ENCODE data around the gene OR9G4.

Gene OR9G4

DNA sequence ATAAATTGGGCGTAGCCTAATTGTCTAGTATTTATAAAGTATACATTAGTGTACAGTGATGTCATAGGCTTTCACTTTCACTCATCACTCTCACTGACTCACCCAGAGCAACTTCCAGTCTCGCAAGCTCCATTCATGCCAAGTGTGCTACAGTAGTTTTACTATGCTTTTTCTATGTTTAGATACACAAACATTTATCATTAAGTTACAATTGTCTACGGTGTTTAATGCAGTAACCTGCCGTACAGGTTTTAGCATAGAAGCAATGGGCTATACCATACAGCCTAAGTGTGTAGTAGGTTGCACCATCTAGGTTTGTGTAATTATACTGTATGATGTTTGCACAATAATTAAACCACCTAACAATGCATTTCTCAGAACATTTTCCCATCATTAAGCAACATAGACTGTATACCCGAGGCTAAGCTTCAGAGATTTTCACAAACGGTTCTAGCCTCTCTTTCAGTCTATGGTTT is 32.1 kb downstream of the OR9G4 start:
- Histone ChIP-seq H3K27me3 (ENCODE audit: control insufficient read depth, low read length) (no peaks in the 10 kb centered on the region), H3F3A (ENCODE audit: control insufficient read depth, insufficient read depth) (no peaks in the 10 kb centered on the region), H4K20me1 (ENCODE audit: control insufficient read depth, insufficient read depth, low read depth, low read length) (no peaks in the 10 kb centered on the region), H3K9me2 (replicated peaks; ENCODE audit: control insufficient read depth, low read length) (no peaks in the 10 kb centered on the region), H3K9me3 (ENCODE audit: control insufficient read depth, insufficient read depth, low read length) (no peaks in the 10 kb centered on the region), H3K79me2 (ENCODE audit: control insufficient read depth, low read length) (no peaks in the 10 kb centered on the region), H3K36me3 (ENCODE audit: control insufficient read depth, low read length) (no peaks in the 10 kb centered on the region), H3K27ac (ENCODE audit: low read depth, low read length) (no peak overlapping the region), H3K4me3 (ENCODE audit: low read length) (no peak overlapping the region), H3K4me2 (ENCODE audit: low read length) (no peak overlapping the region), H3K4me1 (ENCODE audit: control insufficient read depth, low read length) (no peaks in the 10 kb centered on the region)
- TF ChIP-seq EZH2phosphoT487 (IDR thresholded peaks at IDR 0.05; ENCODE audit: borderline replicate concordance, low read length), result no peak
- TF ChIP-seq, protein P1, sequence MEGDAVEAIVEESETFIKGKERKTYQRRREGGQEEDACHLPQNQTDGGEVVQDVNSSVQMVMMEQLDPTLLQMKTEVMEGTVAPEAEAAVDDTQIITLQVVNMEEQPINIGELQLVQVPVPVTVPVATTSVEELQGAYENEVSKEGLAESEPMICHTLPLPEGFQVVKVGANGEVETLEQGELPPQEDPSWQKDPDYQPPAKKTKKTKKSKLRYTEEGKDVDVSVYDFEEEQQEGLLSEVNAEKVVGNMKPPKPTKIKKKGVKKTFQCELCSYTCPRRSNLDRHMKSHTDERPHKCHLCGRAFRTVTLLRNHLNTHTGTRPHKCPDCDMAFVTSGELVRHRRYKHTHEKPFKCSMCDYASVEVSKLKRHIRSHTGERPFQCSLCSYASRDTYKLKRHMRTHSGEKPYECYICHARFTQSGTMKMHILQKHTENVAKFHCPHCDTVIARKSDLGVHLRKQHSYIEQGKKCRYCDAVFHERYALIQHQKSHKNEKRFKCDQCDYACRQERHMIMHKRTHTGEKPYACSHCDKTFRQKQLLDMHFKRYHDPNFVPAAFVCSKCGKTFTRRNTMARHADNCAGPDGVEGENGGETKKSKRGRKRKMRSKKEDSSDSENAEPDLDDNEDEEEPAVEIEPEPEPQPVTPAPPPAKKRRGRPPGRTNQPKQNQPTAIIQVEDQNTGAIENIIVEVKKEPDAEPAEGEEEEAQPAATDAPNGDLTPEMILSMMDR (IDR thresholded peaks at IDR 0.05; ENCODE audit: low read depth, low read length, poor library complexity, severe bottlenecking), result no peak

GRCh38 chr11:56714206-56714605 is 34.3 kb downstream of the OR9G4 start:
- no peak overlapping the region for H3K4me2 ChIP-seq (ENCODE audit: low read length)
- no peaks in the 10 kb centered on the region for H3K27me3 ChIP-seq (ENCODE audit: control insufficient read depth, low read length)
- TF ChIP-seq, protein P1 (IDR thresholded peaks at IDR 0.05; ENCODE audit: low read depth, low read length, poor library complexity, severe bottlenecking), result no peak
- no peak for TF ChIP-seq EZH2phosphoT487 (IDR thresholded peaks at IDR 0.05; ENCODE audit: borderline replicate concordance, low read length)
- no peak overlapping the region for H3K4me3 ChIP-seq (ENCODE audit: low read length)
- no peaks in the 10 kb centered on the region for H3K9me2 ChIP-seq (replicated peaks; ENCODE audit: control insufficient read depth, low read length)
- no peaks in the 10 kb centered on the region for H3K4me1 ChIP-seq (ENCODE audit: control insufficient read depth, low read length)
- no peaks in the 10 kb centered on the region for H3K36me3 ChIP-seq (ENCODE audit: control insufficient read depth, low read length)
- no peaks in the 10 kb centered on the region for H3K79me2 ChIP-seq (ENCODE audit: control insufficient read depth, low read length)
- H4K20me1 ChIP-seq (ENCODE audit: control insufficient read depth, insufficient read depth, low read depth, low read length), result no peaks in the 10 kb centered on the region
- H3K27ac ChIP-seq (ENCODE audit: low read depth, low read length), result no peak overlapping the region
- no peaks in the 10 kb centered on the region for H3K9me3 ChIP-seq (ENCODE audit: control insufficient read depth, insufficient read depth, low read length)
- no peaks in the 10 kb centered on the region for H3F3A ChIP-seq (ENCODE audit: control insufficient read depth, insufficient read depth)

GRCh38 chr11:56706486-56706885 is 42.0 kb downstream of the OR9G4 start:
- Histone ChIP-seq H3K9me3 (ENCODE audit: control insufficient read depth, insufficient read depth, low read length) (no peaks in the 10 kb centered on the region), H4K20me1 (ENCODE audit: control insufficient read depth, insufficient read depth, low read depth, low read length) (no peaks in the 10 kb centered on the region), H3K4me1 (ENCODE audit: control insufficient read depth, low read length) (no peaks in the 10 kb centered on the region), H3K36me3 (ENCODE audit: control insufficient read depth, low read length) (no peaks in the 10 kb centered on the region), H3K27ac (ENCODE audit: low read depth, low read length) (no peak overlapping the region), H3K9me2 (replicated peaks; ENCODE audit: control insufficient read depth, low read length) (no peaks in the 10 kb centered on the region), H3K4me3 (ENCODE audit: low read length) (no peak overlapping the region), H3K27me3 (ENCODE audit: control insufficient read depth, low read length) (no peaks in the 10 kb centered on the region), H3K79me2 (ENCODE audit: control insufficient read depth, low read length) (no peaks in the 10 kb centered on the region), H3F3A (ENCODE audit: control insufficient read depth, insufficient read depth) (no peaks in the 10 kb centered on the region), H3K4me2 (ENCODE audit: low read length) (no peak overlapping the region)
- TF ChIP-seq, protein P1 (IDR thresholded peaks at IDR 0.05; ENCODE audit: low read depth, low read length, poor library complexity, severe bottlenecking), result no peak
- TF ChIP-seq EZH2phosphoT487 (IDR thresholded peaks at IDR 0.05; ENCODE audit: borderline replicate concordance, low read length), result no peak
